ENCODE data around the gene KIAA1328. TPM values are rescaled to one million over a fixed set of nuclear protein-coding genes. Genes with fewer than 3 reads are reported as not detected.
"Not testable (repeated sequence)": the region's sequence is repeated elsewhere in the genome, so short reads cannot be mapped to it uniquely, and the experiment has no call there.

KIAA1328 gene
- total and polyA plus RNA-seq, 8 donors, result 8.4 to 27.6 (median 22.9) TPM

- ATAC-seq, result no peak
- intact Hi-C loops (cut with DNase I), result no loop called here
Measured at GRCh38 chr18:36813101-36813775, 15.7 kb upstream of the KIAA1328 start.

GRCh38 chr18:36813824-36814223 lies 15.1 kb upstream of the KIAA1328 start:
- Histone ChIP-seq H3K4me3 (no peak overlapping the region), H3K9me3 (no peaks in the 10 kb centered on the region), H3K36me3 (peaks cover 0 to 46% of the 10 kb centered on the region in 2 donors), H3K27ac (peak overlapping the region in 1 of 2 donors; percentile 51), H3K4me1 (no peaks in the 10 kb centered on the region), H3K27me3 (no peaks in the 10 kb centered on the region)
- intact Hi-C loops (cut with DNase I), result no loop called here
- ATAC-seq (no peak), DNase-seq (no peak)
- TF ChIP-seq, protein P1, sequence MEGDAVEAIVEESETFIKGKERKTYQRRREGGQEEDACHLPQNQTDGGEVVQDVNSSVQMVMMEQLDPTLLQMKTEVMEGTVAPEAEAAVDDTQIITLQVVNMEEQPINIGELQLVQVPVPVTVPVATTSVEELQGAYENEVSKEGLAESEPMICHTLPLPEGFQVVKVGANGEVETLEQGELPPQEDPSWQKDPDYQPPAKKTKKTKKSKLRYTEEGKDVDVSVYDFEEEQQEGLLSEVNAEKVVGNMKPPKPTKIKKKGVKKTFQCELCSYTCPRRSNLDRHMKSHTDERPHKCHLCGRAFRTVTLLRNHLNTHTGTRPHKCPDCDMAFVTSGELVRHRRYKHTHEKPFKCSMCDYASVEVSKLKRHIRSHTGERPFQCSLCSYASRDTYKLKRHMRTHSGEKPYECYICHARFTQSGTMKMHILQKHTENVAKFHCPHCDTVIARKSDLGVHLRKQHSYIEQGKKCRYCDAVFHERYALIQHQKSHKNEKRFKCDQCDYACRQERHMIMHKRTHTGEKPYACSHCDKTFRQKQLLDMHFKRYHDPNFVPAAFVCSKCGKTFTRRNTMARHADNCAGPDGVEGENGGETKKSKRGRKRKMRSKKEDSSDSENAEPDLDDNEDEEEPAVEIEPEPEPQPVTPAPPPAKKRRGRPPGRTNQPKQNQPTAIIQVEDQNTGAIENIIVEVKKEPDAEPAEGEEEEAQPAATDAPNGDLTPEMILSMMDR (IDR thresholded peaks at IDR 0.05), result no peak

More at GRCh38 chr18:36813101-36813775, 15.7 kb upstream of the KIAA1328 start:
- H3K4me3 ChIP-seq, result no peak overlapping the region
- no peaks in the 10 kb centered on the region for H3K27me3 ChIP-seq
- no peaks in the 10 kb centered on the region for H3K9me3 ChIP-seq
- no peak for DNase-seq
- H3K4me1 ChIP-seq, result no peaks in the 10 kb centered on the region
- peaks cover 0 to 42% of the 10 kb centered on the region in 2 donors for H3K36me3 ChIP-seq
- H3K27ac ChIP-seq, result peak overlapping the region; percentile 51 to 55
- TF ChIP-seq, protein P1 (IDR thresholded peaks at IDR 0.05), result no peak

DNA sequence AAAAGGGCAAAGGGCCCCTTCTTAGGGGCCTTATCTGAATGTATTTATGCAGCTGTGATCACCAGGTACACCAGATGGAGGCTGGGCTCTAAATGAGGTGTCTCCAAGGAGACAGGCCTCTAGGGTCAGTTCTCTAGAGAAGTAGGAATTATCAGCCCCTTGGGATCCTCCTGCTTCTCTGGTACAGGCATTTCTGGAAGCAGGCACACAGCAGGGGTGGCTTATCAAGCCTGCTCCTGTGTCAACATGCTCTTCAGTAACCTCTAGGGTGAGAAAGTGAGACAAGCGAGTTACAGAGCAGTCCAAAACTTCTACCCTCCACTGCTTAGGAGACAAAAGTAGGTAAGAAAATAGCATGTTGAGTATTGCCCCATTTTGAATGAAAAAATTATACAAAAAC lies 13.9 kb upstream of the KIAA1328 start:
- ATAC-seq, result peak; percentile 55
- TF ChIP-seq, protein P1 (IDR thresholded peaks at IDR 0.05), result no peak
- intact Hi-C loops (cut with DNase I), result no loop called here

DNA sequence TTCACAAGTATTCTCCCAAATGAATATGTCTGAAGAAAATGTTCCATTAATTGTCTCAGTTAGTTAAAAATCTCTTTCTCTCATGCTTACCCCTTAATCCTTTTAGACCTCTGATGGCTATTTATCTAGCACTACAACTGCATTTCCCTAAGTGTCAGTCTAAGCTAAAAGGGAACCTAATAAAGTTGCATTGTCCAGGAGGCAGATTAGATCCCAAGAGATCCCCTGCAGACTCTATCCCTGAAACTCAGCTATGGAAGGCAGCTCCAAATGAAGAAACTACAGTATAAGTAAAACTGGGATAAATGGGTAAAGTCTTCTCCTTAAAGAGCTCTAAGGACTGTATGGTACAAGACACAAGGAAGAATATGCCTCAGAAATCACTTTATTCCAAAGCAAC lies 12.8 kb upstream of the KIAA1328 start:
- not testable (repeated sequence) for ATAC-seq, H3K27ac ChIP-seq

More for the DNA sequence above, 13.9 kb upstream of the KIAA1328 start:
- no peaks in the 10 kb centered on the region for H3K9me3 ChIP-seq
- H3K4me1 ChIP-seq, result no peaks in the 10 kb centered on the region
- no peak for DNase-seq
- H3K27me3 ChIP-seq, result no peaks in the 10 kb centered on the region
- H3K4me3 ChIP-seq, result no peak overlapping the region
- peaks cover 0 to 49% of the 10 kb centered on the region in 2 donors for H3K36me3 ChIP-seq
- no peak overlapping the region for H3K27ac ChIP-seq

DNA sequence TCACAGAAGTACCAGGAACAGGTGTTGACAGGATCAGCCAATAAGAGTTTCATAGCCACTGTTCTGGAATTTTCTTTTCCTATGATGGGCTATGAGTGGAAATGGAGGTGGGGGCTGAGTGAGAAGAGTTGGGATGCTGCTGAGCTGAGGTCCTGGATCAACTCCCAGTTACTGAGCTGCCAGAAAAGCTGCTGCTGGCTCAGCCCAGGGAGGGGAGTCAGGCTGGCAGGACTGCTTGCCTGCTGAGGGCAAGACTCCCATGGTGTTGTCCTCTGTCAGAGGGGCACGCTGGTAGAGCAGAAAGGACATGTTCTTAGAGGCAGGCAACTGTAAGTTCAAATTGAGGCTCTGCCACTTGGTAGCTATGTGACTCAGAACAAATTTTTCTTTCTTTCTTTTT lies 11.9 kb upstream of the KIAA1328 start:
- no peaks in the 10 kb centered on the region for H3K27me3 ChIP-seq
- no peak overlapping the region for H3K4me3 ChIP-seq
- DNase-seq (no peak), ATAC-seq (no peak)
- H3K9me3 ChIP-seq, result no peaks in the 10 kb centered on the region
- TF ChIP-seq, protein P1 (IDR thresholded peaks at IDR 0.05), result no peak
- no peaks in the 10 kb centered on the region for H3K4me1 ChIP-seq
- H3K36me3 ChIP-seq, result peaks cover 0 to 42% of the 10 kb centered on the region in 2 donors
- intact Hi-C loops (cut with DNase I), result no loop called here
- no peak overlapping the region for H3K27ac ChIP-seq

More for the DNA sequence above, 12.8 kb upstream of the KIAA1328 start:
- peaks cover 0 to 43% of the 10 kb centered on the region in 2 donors for H3K36me3 ChIP-seq
- H3K4me1 ChIP-seq; DNase-seq; H3K4me3 ChIP-seq; intact Hi-C loops (cut with DNase I); H3K9me3 ChIP-seq; H3K27me3 ChIP-seq: not testable (repeated sequence)

All from left lung (tissue), 10 donors.